Measurements from ENCODE around the gene A4GALT.

GRCh38 chr22:42651134-42651533 lies 69.5 kb downstream of the A4GALT start:
- no peak for TF ChIP-seq POLR2A (IDR thresholded peaks at IDR 0.05; ENCODE audit: low read depth, low read length)
- no peak for TF ChIP-seq MYC (IDR thresholded peaks at IDR 0.05; ENCODE audit: low read depth, low read length)
- no peak for TF ChIP-seq MAX (IDR thresholded peaks at IDR 0.05; ENCODE audit: insufficient read depth, insufficient read length)
- TF ChIP-seq CTCF (IDR thresholded peaks at IDR 0.05; ENCODE audit: extremely low read depth in 1 of 2, insufficient read depth in 1 of 2, low read depth in 1 of 2, low read length in 2 of 2): no peak
